HEK293T (cell line): ENCODE data around the gene MED19.
"Not testable (repeated sequence)": the region's sequence is repeated elsewhere in the genome, so short reads cannot be mapped to it uniquely, and the experiment has no call there.

Source experiments
- CTCF ChIA-PET: fragments of 350-600 bp; formaldehyde crosslinking; extraction: SDS; loops from one replicate; lab custom pipeline; 2021; ENCODE audit warnings: antibody characterized with exemption, inconsistent platforms; lab: Yijun Ruan, JAX
- POLR2A ChIA-PET: fragments of 350-600 bp; formaldehyde crosslinking; extraction: SDS; loops from one replicate; lab custom pipeline; 2020; ENCODE audit warnings: antibody characterized with exemption, inconsistent platforms; lab: Yijun Ruan, JAX
- DNase-seq: peaks from one replicate; pipeline ENCODE4 v3.0.0; 2012; ENCODE audit warnings: mixed read lengths; ENCODE audit errors: extremely low spot score
- ARNT ChIP-seq: fragments of 450-650 bp; IDR thresholded peaks from 2 replicates; pipeline ENCODE4 v1.6.1; 2017; ENCODE audit warnings: mild to moderate bottlenecking
- BHLHE40 ChIP-seq: fragments of 450-650 bp; IDR thresholded peaks from 2 replicates; pipeline ENCODE4 v1.6.1; 2016; ENCODE audit warnings: mild to moderate bottlenecking, moderate library complexity, borderline replicate concordance
- CTBP1 ChIP-seq: fragments of 450-650 bp; IDR thresholded peaks from 2 replicates; pipeline ENCODE4 v1.6.1; 2016; ENCODE audit warnings: borderline replicate concordance
- ELF4 ChIP-seq: fragments of 450-650 bp; IDR thresholded peaks from 2 replicates; pipeline ENCODE4 v1.6.1; 2017; ENCODE audit warnings: antibody characterized with exemption
- FOXA1 ChIP-seq: fragments of 450-650 bp; IDR thresholded peaks from 2 replicates; pipeline ENCODE4 v1.6.1; 2016; ENCODE audit warnings: mild to moderate bottlenecking
- FOXK2 ChIP-seq: fragments of 450-650 bp; IDR thresholded peaks from 2 replicates; pipeline ENCODE4 v1.6.1; 2016; ENCODE audit warnings: mild to moderate bottlenecking
- FOXM1 ChIP-seq: fragments of 450-650 bp; IDR thresholded peaks from 2 replicates; pipeline ENCODE4 v1.6.1; 2017; ENCODE audit warnings: mild to moderate bottlenecking, borderline replicate concordance
- HDGF ChIP-seq: fragments of 450-650 bp; IDR thresholded peaks from 2 replicates; pipeline ENCODE4 v1.6.1; 2017; ENCODE audit warnings: antibody characterized with exemption, borderline replicate concordance
- L3MBTL2 ChIP-seq: fragments of 450-650 bp; conservative IDR thresholded peaks from 2 replicates; pipeline ENCODE4 v1.6.1; 2016; ENCODE audit warnings: mild to moderate bottlenecking
- LEF1 ChIP-seq: fragments of 450-650 bp; IDR thresholded peaks from 2 replicates; pipeline ENCODE4 v1.6.1; 2017; ENCODE audit warnings: mild to moderate bottlenecking, borderline replicate concordance
- NFRKB ChIP-seq: fragments of 450-650 bp; IDR thresholded peaks from 2 replicates; pipeline ENCODE4 v1.6.1; 2016; ENCODE audit warnings: mild to moderate bottlenecking, moderate library complexity
- PKNOX1 ChIP-seq: fragments of 450-650 bp; IDR thresholded peaks from 2 replicates; pipeline ENCODE4 v1.6.1; 2016
- SP1 ChIP-seq: fragments of 450-650 bp; IDR thresholded peaks from 2 replicates; pipeline ENCODE4 v1.6.1; 2017
- SUZ12 ChIP-seq: fragments of 450-650 bp; IDR thresholded peaks from 2 replicates; pipeline ENCODE4 v1.6.1; 2016; ENCODE audit warnings: mild to moderate bottlenecking
- TARDBP ChIP-seq: fragments of 450-650 bp; IDR thresholded peaks from 2 replicates; pipeline ENCODE4 v1.6.1; 2016
- ZNF384 ChIP-seq: fragments of 450-650 bp; IDR thresholded peaks from 2 replicates; pipeline ENCODE4 v1.6.1; 2016

Gene MED19

GRCh38 chr11:57712256-57713150 lies 488 bp upstream of the MED19 start, which contains the start of gene TMX2:
Gene TMX2 (plus strand): TSS chr11:57712593. CDS start chr11:57712619, 26 bp downstream.
- CTCF ChIA-PET = interaction anchor here (0.6 kb wide), 1 partner anchor 99 kb away, joined by 3 read pairs; no protein-coding TSS in a partner anchor
- TF ChIP-seq FOXK2 = no peak
- no peak for TF ChIP-seq FOXA1
- TF ChIP-seq NFRKB = 0 out of 2 replicates have a peak, but pooled peaks have one; percentile 17
- TF ChIP-seq BHLHE40 = no peak
- TF ChIP-seq PKNOX1 = peak; percentile 98
- TF ChIP-seq FOXM1 = no peak
- TF ChIP-seq ZNF384 = peak; percentile 61
- TF ChIP-seq TARDBP = no peak
- peak; percentile 85 for TF ChIP-seq ELF4
- TF ChIP-seq LEF1 = no peak
- no peak for TF ChIP-seq ARNT
- no peak for TF ChIP-seq SP1
- TF ChIP-seq L3MBTL2 = peak; percentile 75
- no peak for TF ChIP-seq SUZ12
- TF ChIP-seq CTBP1 = no peak
- no peak for TF ChIP-seq HDGF
- POLR2A ChIA-PET = interaction anchor here (0.9 to 1.4 kb wide), 13 partner anchors 9 to 377 kb away, joined by 3 to 6 read pairs (median 3); partner anchors contain the start of genes BTBD18, CTNND1, SELENOH and SSRP1
- peak; percentile 87 for DNase-seq

GRCh38 chr11:57709802-57710367 lies 2.1 kb downstream of the MED19 start:
- CTCF ChIA-PET = no interaction called here
- no peak for DNase-seq
- TF ChIP-seq PKNOX1 = no peak
- TF ChIP-seq CTBP1 = no peak
- no peak for TF ChIP-seq ARNT
- no peak for TF ChIP-seq FOXM1
- TF ChIP-seq SUZ12 = no peak
- no peak for TF ChIP-seq BHLHE40
- no peak for TF ChIP-seq FOXK2
- TF ChIP-seq ELF4 = no peak
- POLR2A ChIA-PET = no interaction called here

- DNase-seq, CTCF ChIA-PET, POLR2A ChIA-PET: not testable (repeated sequence)
Measured at GRCh38 chr11:57705432-57705831, 6.6 kb downstream of the MED19 start.

- TF ChIP-seq SUZ12 = no peak
- TF ChIP-seq HDGF = no peak
- ChIA-PET POLR2A (no interaction called here), CTCF (no interaction called here)
- DNase-seq = no peak
Measured at GRCh38 chr11:57704932-57705331, 7.1 kb downstream of the MED19 start.

GRCh38 chr11:57703341-57703740 lies 8.7 kb downstream of the MED19 start:
- CTCF ChIA-PET = no interaction called here
- TF ChIP-seq NFRKB = no peak
- no peak for TF ChIP-seq LEF1
- TF ChIP-seq SP1 = no peak
- no peak for TF ChIP-seq CTBP1
- no peak for TF ChIP-seq FOXM1
- no peak for TF ChIP-seq TARDBP
- no peak for TF ChIP-seq L3MBTL2
- no peak for TF ChIP-seq FOXA1
- no peak for TF ChIP-seq SUZ12
- POLR2A ChIA-PET = interaction anchor here (1.3 kb wide), 1 partner anchor 8 kb away, joined by 3 read pairs; the partner anchor contains the start of gene MED19
- no peak for DNase-seq

GRCh38 chr11:57700425-57700824 lies 11.6 kb downstream of the MED19 start:
- ChIA-PET POLR2A (interaction anchor here (0.7 kb wide), 1 partner anchor 12 kb away, joined by 3 read pairs; no protein-coding TSS in a partner anchor), CTCF (no interaction called here)
- no peak for TF ChIP-seq FOXK2
- no peak for DNase-seq

- CTCF ChIA-PET = no interaction called here
Measured at GRCh38 chr11:57699813-57700212, 12.2 kb downstream of the MED19 start.

More at GRCh38 chr11:57699813-57700212, 12.2 kb downstream of the MED19 start:
- no peak for DNase-seq
- TF ChIP-seq FOXA1 = no peak
- no peak for TF ChIP-seq HDGF
- no peak for TF ChIP-seq PKNOX1
- TF ChIP-seq FOXM1 = no peak
- TF ChIP-seq FOXK2 = no peak
- TF ChIP-seq SP1 = no peak
- no peak for TF ChIP-seq SUZ12
- no peak for TF ChIP-seq TARDBP
- TF ChIP-seq NFRKB = no peak
- POLR2A ChIA-PET = no interaction called here
